ENCODE data around the gene MXD1. TPM values are rescaled to one million over a fixed set of nuclear protein-coding genes. Genes with fewer than 3 reads are reported as not detected.
A peak's percentile ranks its signal among the peaks of the same experiment; 100 is the strongest.

Gene MXD1
- total and polyA plus RNA-seq, 2 of the 4 experiments (the other 2 are of a cell fraction): 2.0 to 3.7 TPM

- TF ChIP-seq POLR2A (IDR thresholded peaks at IDR 0.05; ENCODE audit: low read depth, low read length): no peak
Observed at GRCh38 chr2:69969126-69969983, 54.4 kb downstream of the MXD1 start (continued).

GRCh38 chr2:69969991-69970390 is 55.1 kb downstream of the MXD1 start:
- POLR2A ChIA-PET (ENCODE audit: unreplicated experiment): no interaction called here
- H3K56ac ChIP-seq (ENCODE audit: extremely low read depth, insufficient read depth, low read length): no peak overlapping the region
- no peaks in the 10 kb centered on the region for H3K9me1 ChIP-seq (ENCODE audit: insufficient read depth, low read length)
- H3K4me1 ChIP-seq (ENCODE audit: control insufficient read depth, insufficient read depth, low read length): peaks cover 1% of the 10 kb centered on the region; the same call in 1 of the 2 replicates
- H3K36me3 ChIP-seq (ENCODE audit: control insufficient read depth, insufficient read depth, low read length): no peaks in the 10 kb centered on the region
- H2AK5ac ChIP-seq (ENCODE audit: low read depth, low read length): 0 out of 2 replicates have a peak overlapping the region, but pooled peaks have one; percentile 14
- DNase-seq (no peak), ATAC-seq (ENCODE audit: low read depth) (no peak)
- H3K23ac ChIP-seq (ENCODE audit: low read depth, low read length): no peak overlapping the region
- H2BK5ac ChIP-seq (ENCODE audit: low read depth, low read length, poor library complexity, severe bottlenecking): no peak overlapping the region
- CTCF ChIA-PET: no interaction called here
- intact Hi-C loops (cut with micrococcal nuclease) (no loop called here), in situ Hi-C loops (cut with MboI; ENCODE audit: low sequenced_read_pairs) (no loop called here), dilution Hi-C loops (cut with HindIII; ENCODE audit: low sequenced_read_pairs, unreplicated experiment) (no loop called here)
- H3K18ac ChIP-seq (ENCODE audit: low read depth, low read length): no peak overlapping the region
- H3K9me3 ChIP-seq (ENCODE audit: control insufficient read depth, insufficient read depth, low read length): no peaks in the 10 kb centered on the region
- H3K27ac ChIP-seq (ENCODE audit: insufficient read depth, low read length): no peak overlapping the region
- no peak overlapping the region for H2BK15ac ChIP-seq (ENCODE audit: low read depth, low read length)
- WGBS, 2 experiments (ENCODE audit: extremely low coverage in 2 of 2, insufficient read length in 1 of 2): 44% methylated on average over 3 of the region's 4 CpGs; no CpG with 5 or more reads in 1 of the 2 experiments
- no peak overlapping the region for H3K4ac ChIP-seq (ENCODE audit: low read depth, low read length)
- H2AK9ac ChIP-seq (replicated peaks; ENCODE audit: low read depth, low read length, poor library complexity): no peak overlapping the region
- no peak overlapping the region for H3K4me2 ChIP-seq (ENCODE audit: low read depth, low read length)
- H4K5ac ChIP-seq (ENCODE audit: low read depth, low read length): no peak overlapping the region
- no peaks in the 10 kb centered on the region for H3K79me1 ChIP-seq (ENCODE audit: low read depth in 1 of 2, low read length in 2 of 2)
- H3K9ac ChIP-seq (ENCODE audit: low read depth, low read length): no peak overlapping the region
- H4K8ac ChIP-seq (ENCODE audit: low read depth in 2 of 2, low read length in 2 of 2): no peak overlapping the region
- peaks cover 7% of the 10 kb centered on the region; the same call in 1 of the 2 replicates for H3K27me3 ChIP-seq (ENCODE audit: control insufficient read depth, insufficient read depth, low read length)
- no peak overlapping the region for H3K4me3 ChIP-seq (ENCODE audit: insufficient read depth, low read depth, low read length)
- no peak overlapping the region for H4K91ac ChIP-seq (ENCODE audit: insufficient read depth, low read depth, low read length)
- no peaks in the 10 kb centered on the region for H4K20me1 ChIP-seq (ENCODE audit: insufficient read depth, low read length)
- no peak overlapping the region for H2BK20ac ChIP-seq (ENCODE audit: low read depth, low read length)
- no peak overlapping the region for H2BK120ac ChIP-seq (ENCODE audit: low read depth, low read length)
- no TSS peak for BruUV-seq (replicated peaks)
- H2AFZ ChIP-seq (replicated peaks; ENCODE audit: low read length, poor library complexity): no peak overlapping the region
- H3K14ac ChIP-seq (replicated peaks; ENCODE audit: low read depth, low read length): no peak overlapping the region
- TF ChIP-seq RAD21 (IDR thresholded peaks at IDR 0.05; ENCODE audit: low read length): no peak
- TF ChIP-seq RCOR1 (IDR thresholded peaks at IDR 0.05; ENCODE audit: insufficient replicate concordance, low read length): no peak
- no peak for TF ChIP-seq RFX5 (IDR thresholded peaks at IDR 0.05; ENCODE audit: low read depth, low read length)
- TF ChIP-seq CHD1 (IDR thresholded peaks at IDR 0.05; ENCODE audit: low read depth, low read length): no peak
- no peak for TF ChIP-seq BHLHE40 (IDR thresholded peaks at IDR 0.05; ENCODE audit: low read depth, low read length)
- TF ChIP-seq CTCF (conservative IDR thresholded peaks at IDR 0.05; ENCODE audit: low read depth, low read length): no peak
- TF ChIP-seq USF2 (IDR thresholded peaks at IDR 0.05; ENCODE audit: low read depth, low read length): no peak
- no peak for TF ChIP-seq CEBPB (IDR thresholded peaks at IDR 0.05; ENCODE audit: low read depth, low read length)
- no peak for TF ChIP-seq FOS (IDR thresholded peaks at IDR 0.05; ENCODE audit: low read depth, low read length)
- TF ChIP-seq NFE2L2 (IDR thresholded peaks at IDR 0.05; ENCODE audit: low read depth, low read length): no peak
- TF ChIP-seq SMC3 (IDR thresholded peaks at IDR 0.05; ENCODE audit: low read depth, low read length): no peak
- TF ChIP-seq MXI1 (IDR thresholded peaks at IDR 0.05; ENCODE audit: borderline replicate concordance, low read depth, low read length): no peak
- TF ChIP-seq POLR2A (IDR thresholded peaks at IDR 0.05; ENCODE audit: low read depth, low read length): no peak
- no peak for TF ChIP-seq MAZ (IDR thresholded peaks at IDR 0.05; ENCODE audit: borderline replicate concordance, low read depth, low read length)
